Measurements from ENCODE around the gene PRMT2.

DNA sequence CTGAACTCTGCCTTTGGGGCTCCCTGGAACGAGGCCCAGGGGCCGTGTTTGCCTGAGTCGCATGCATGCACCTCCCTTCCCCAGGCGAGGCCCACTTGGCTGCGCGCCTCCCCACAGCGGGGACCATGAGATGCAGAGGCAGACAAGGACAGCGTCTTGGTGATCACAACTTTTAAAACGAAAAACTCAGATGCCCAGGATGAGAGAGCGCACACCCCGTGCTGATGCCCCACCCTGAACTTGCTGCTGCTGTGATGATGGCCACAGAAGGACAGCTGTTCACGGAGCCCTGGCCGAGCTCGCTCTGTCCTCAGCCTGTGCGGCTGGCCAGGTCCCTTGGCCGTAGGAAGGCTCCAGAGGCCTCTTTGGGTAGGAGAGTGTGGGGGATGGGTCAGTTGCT lies 11.4 kb upstream of the PRMT2 start:
- TF ChIP-seq POLR2A (IDR thresholded peaks at IDR 0.05) (no peak), POLR2AphosphoS5 (IDR thresholded peaks at IDR 0.05) (no peak), EP300 (IDR thresholded peaks at IDR 0.05) (no peak)
- TF ChIP-seq, protein P1, sequence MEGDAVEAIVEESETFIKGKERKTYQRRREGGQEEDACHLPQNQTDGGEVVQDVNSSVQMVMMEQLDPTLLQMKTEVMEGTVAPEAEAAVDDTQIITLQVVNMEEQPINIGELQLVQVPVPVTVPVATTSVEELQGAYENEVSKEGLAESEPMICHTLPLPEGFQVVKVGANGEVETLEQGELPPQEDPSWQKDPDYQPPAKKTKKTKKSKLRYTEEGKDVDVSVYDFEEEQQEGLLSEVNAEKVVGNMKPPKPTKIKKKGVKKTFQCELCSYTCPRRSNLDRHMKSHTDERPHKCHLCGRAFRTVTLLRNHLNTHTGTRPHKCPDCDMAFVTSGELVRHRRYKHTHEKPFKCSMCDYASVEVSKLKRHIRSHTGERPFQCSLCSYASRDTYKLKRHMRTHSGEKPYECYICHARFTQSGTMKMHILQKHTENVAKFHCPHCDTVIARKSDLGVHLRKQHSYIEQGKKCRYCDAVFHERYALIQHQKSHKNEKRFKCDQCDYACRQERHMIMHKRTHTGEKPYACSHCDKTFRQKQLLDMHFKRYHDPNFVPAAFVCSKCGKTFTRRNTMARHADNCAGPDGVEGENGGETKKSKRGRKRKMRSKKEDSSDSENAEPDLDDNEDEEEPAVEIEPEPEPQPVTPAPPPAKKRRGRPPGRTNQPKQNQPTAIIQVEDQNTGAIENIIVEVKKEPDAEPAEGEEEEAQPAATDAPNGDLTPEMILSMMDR (IDR thresholded peaks at IDR 0.05) = no peak
